Measurements from ENCODE around the gene ZNF217.
"Not testable (repeated sequence)": the region's sequence is repeated elsewhere in the genome, so short reads cannot be mapped to it uniquely, and the experiment has no call there.

The ZNF217 gene

DNA sequence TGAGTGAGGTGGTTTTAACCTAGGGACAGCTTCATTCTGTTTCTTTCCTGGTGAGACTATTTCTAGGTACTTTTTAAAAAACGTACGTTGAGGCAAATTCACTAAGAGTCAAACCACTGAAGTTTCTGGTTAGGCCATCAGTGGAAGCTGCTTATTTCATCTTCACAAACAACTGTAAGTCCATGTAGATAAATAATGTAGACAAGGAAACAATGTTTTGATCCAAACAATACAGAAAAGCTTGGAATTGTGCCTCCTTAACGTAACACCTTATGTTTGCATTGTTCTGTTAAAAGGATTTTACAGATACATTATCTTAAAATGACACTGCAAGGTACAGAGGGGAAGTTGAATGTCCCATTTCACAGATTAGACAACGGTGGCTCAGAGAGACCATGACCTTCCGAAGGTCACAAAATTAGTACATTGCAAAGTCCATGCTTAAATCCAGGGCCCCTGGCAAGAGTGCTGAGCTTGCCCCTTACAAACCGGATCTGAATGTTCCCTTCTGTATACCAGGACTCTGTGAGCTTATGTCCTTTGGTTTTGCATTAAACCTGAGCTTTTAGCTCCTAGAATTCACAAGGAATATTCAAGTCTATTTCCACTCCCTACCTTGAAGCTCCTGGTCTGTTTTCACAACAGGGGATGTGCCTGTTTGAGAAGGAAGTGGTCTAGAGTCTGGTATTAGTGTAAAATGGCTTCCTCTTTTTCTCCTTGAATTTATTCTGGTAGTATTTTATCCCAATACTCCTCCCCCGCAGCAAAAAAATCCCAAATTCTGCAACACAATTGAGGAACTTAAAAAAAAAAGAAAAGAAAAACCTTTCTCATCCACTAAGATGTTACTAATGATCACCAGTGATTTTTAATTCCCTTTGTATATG is 28.9 kb upstream of the ZNF217 start:
- FAIRE-seq (no peak), DNase-seq (ENCODE audit: low spot score) (no peak)

DNA sequence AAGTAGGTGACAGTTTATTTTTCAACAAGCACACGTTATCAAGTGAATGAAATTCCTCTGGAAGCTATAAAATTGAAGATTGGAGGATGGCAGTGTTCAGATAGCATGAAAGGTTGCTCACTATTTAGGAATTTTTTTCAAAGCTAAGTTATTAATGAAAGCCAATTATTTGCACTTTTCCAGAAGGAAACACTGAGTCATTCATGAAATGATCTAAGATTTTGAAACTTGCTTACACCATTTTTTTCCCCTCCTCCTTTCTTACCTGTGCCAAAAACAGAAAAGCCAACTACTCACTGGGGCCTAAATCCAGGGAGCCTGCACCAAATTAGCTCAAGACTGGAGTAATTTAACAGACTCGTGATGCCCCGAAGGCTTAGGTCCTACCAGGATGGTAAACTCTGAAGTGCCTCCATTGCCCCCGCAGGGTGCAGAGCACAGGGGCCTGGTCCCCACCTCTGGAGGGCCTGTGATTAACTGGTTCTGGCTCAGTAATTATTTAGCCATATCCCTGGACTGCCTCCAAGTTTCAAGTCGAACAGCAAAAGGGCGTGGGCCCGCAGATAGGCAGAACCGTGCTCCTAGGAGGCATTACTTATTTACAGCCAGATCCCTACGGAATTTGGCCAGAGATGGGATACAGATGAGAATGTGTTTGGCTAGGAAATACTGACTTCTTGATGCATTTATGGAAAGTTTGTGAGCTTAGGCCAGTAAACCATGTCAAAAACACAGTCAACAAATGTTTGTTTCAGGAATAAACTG is 28.0 kb upstream of the ZNF217 start:
- FAIRE-seq = no peak

DNA sequence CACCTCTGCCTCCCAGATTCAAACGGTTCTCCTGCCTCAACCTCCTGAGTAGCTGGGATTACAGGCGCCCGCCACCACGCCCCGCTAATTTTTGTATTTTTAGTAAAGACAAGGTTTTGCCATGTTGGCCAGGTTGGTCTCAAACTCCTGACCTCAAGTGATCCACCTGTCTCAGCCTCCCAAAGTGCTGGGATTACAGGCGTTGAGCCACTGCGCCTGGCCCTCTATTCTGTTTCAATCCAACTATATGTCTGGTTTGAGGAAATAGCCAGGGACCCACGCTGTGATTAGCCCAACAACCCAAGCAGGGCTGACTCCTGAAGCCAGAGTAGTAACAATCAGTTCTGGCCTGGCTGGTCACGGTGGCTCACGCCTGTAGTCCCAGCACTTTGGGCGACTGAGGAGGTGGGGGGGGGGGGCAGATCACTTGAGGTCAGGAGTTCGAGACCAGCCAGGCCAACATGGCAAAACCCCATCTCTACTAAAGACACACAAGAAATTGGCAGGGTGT is 24.9 kb upstream of the ZNF217 start:
- not testable (repeated sequence) for DNase-seq (ENCODE audit: low spot score); FAIRE-seq

More for the DNA sequence above, 28.0 kb upstream of the ZNF217 start:
- peak; percentile 69 for DNase-seq (ENCODE audit: low spot score)

DNA sequence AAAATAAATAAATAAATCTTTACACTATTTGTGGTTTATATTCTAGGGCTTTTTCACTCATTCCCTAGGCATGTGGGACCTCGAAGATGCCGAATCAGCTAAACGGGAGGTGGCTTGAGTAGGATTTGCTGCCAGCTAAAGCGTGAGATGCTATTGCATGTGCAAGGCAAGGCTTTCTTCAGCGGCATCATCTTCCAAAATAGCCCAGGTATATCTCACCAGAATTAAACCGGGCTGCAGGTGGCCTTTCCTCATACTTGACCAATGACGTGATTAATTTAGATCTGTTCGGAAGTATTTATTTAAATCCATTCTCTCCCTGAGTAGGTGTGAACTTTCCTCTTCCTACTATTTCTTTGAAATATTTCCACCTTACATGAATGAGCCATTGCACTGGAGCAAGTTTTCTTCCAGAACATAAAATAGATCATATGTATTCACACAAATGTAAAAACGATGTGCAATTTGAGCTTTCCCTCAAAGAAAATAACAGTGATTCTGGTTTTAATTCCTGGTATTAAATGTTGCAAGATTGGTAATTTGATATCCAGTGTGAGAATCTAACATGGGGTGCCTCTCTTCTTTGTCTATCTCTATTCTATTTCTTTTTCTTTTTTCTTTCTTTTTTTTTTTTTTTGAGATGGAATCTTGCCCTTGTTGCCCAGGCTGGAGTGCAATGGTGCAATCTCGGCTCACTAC is 24.3 kb upstream of the ZNF217 start:
- FAIRE-seq = no peak
- DNase-seq (ENCODE audit: low spot score) = no peak

DNA sequence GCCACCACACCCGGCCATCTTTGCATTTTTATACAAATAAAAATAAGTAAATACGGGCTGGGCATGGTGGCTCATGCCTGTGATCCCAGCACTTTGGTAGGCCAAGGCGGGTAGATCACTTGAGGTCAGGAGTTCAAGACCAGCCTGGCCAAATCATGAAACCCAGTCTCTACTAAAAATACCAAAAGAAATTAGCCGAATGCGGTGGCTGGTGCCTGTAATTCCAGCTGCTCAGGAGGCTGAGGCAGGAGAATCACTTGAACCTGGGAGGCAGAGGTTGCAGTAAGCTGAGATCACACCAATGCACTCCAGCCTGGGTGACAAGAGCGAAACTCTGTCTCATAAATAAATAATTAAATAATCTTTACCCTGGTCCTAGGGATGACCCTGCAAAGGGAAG is 22.9 kb upstream of the ZNF217 start:
- FAIRE-seq = not testable (repeated sequence)

DNA sequence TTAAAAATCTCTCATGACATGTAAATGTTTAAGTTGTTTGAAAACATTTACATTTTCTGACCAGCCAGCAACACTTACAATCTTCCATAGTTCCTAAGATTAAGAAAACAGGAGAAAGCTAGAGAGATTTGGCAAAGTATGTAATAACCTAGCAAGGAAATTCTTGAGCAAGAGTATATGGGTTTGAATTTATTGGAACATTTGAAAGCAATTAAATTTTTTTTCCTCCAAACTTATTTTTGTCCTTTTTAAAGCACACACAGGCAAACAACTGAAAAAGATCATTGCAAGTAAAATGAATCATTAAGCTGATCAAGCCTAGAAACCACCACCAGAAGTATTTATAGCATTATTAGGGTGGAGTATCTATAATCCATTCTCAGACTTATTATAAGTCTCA is 20.1 kb upstream of the ZNF217 start:
- FAIRE-seq = no peak
- DNase-seq (ENCODE audit: low spot score) = no peak

More for the DNA sequence above, 22.9 kb upstream of the ZNF217 start:
- DNase-seq (ENCODE audit: low spot score) = not testable (repeated sequence)

DNA sequence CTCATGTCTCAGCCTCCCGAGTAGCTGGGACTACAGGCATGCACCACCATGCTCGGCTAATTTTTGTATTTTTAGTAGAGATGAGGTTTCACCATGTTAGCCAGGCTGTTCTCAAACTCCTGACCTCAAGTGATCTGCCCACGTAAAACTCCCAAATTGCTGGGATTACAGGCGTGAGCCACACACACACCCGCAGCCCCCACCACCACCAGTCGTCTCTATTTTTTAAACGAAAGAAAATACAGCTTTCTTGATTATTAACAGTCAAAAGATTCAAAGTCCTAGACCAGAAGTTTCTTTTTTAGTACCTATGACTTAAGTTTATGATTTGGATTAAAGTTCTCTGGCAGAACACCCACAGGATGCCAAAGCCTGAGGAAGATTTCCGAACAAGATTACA is 18.6 kb upstream of the ZNF217 start:
- not testable (repeated sequence) for FAIRE-seq; DNase-seq (ENCODE audit: low spot score)

DNA sequence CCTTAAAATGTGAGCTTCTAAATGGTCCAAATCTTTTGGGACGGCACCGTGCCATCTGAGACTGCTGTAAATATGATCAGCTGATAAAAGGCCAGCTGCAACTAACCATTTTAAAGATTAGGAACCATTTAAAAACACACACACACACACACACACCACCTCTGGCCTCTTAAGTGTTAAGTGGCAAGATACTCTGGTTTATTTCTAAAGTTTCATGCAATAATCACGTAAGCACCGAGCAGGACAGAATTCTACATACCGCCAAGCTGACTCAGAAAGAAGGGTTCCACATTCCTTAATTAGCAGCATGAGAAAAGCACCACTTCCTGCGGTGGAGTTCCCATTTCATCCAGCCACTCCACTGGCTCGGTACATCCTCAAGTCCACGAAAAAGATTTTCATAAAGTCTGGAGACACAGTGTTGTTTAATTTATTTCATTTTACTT is 17.8 kb upstream of the ZNF217 start:
- peak; percentile 27 for FAIRE-seq
- DNase-seq (ENCODE audit: low spot score) = peak; percentile 90

DNA sequence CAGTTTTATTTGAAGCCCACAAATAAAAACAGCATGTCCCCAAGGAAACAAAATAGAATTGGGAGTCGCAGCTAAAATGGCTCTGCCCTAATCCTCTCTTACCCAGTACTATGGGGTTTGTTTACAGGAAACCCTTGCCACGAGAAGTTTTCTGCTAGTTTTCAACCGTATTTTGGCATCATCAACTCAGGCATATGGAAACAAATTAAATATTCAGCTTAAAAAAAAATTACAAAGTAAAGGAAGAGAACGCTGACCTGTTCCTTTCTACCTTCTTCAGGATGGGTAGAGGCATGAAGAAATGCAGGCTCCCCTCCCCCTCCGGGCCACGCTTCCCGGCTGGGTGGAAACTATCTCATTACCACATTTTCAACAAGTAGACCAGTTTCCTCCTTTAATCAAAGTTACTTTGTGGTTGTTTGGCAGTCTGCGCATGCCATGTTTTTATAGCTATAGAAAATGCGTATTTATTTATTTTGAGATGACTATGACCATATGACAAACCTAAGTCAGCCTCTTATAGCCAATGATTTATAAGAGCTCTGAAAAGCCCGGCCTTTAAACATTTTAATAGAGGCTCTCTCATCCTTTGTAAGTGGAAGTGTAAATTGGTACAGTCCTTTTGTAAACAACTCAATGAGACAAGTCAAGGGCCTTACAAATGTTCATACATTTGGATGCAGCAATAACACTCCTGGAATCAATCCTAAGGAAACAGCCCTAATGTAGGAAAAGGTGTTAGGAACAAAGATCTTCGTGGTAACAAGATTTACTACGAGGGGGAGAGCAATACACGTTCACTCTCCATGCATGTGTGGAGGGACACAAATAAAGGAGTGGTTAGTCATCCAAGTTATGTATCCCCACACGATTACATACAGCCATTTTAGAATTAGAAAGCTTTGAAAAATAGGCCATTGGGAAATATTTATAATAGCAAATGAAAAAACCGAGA is 16.1 kb upstream of the ZNF217 start:
- no peak for DNase-seq (ENCODE audit: low spot score)
- no peak for FAIRE-seq

DNA sequence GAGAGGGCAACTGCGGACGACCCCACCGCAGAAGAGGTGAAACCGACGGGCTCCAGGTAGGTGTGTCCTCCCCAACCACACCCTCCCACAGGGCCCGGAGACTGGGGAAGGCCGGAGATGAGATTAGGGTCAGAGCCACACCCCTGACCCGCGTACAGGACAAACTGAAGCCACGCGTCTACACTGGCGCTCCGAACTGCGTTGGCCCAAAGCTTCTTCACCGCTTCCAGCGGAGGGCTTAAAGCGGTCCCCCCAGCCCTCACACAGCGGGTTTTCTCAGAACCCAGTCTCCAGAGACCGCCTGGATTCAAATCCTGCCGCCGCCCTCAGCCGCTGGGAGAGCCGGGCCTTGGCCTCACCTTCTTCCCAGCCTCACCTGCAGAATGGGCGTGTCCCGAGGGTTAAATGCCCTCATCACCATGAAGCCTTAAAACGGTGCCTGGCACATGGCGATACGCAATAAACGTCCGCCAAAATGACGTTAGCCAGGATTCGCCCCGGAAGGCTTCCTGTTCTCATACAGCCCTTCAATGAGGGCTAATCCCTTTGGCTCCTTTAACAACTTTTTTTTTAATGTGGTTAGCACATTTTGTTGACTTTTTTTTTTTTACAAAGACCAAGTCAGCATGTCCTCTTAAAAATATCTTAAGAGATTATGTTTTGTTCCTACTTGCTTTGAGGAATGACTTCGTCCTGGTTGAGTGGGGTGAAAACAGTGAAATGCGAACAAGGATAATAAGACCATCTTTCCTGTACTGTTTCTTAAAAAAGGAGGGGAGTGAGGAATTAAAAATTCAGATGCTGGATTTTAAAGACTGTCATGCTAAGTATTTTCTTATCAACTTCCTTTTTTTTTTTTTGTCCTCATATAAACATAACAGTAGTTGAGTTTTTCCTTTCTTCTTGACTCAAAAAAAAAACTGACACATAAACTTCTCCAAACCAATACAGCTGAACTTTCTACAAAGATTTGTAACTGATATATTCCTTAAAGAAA is 15.1 kb upstream of the ZNF217 start:
- FAIRE-seq (no peak), DNase-seq (ENCODE audit: low spot score) (no peak)

DNA sequence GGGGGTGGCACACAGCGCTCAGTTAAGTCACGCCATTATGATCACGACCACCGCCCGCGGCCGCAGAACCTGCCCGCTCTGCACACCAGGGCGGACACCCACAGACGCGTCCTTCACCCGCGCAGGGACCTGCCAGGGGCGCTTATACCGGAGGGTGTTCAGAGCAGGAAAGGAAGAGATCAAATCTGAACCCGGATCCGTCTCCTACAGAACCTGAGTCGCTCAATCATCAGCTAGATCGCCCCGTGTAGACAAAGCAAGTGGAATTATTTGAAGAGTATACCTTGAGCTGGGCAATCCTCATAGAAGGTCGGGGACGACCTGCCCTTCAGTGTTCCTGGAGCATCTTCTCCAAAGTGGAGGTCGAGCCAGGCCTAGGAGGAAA is 14.4 kb upstream of the ZNF217 start:
- no peak for FAIRE-seq
- no peak for DNase-seq (ENCODE audit: low spot score)

DNA sequence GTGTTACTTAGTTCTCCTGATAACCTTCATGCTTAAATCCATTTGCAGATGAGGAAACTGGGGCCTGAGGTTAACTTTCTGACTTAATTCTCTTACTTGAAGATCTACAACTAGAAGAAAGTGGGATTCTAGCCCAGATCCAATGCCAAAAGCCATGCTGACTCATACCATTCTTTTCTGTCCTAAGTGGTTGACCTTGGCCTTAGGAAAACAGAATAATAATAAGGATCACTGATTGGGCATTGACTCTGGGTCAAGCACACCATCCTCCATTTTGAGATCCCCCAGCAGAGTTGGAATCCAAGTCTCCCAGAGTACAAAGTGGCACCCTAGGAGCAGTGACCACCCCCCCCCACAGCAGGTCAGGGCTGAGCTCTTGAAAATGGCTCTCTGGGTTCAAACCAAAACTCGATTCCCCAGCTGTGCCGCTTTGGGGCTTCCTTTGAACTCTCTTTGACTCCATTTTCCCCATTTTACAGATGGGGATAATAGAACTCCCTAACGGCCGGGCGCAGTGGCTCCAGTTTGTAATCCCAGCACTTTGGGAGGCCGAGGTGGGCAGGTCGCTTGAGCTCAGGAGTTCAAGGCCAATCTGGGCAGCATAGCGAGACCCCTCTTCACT is 12.8 kb upstream of the ZNF217 start:
- DNase-seq (ENCODE audit: low spot score) (no peak), FAIRE-seq (no peak)

DNA sequence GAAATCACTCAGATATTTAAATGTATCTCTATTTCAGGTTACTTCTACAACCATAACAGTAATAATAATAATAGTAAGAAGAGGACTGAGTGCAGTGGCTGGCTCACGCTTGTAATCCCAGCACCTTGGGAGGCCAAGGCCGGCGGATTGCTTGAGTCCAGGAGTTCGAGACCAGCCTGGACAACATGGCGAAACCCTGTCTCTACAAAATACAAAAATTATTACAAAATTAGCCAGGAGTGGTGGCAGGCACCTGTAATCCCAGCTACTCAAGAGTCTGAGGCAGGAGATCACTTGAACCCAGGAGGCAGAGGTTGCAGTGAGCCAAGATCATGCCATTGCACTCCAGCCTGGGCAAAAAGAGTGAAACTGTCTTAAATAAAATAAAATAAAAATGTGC is 11.8 kb upstream of the ZNF217 start:
- FAIRE-seq; DNase-seq (ENCODE audit: low spot score): not testable (repeated sequence)

DNA sequence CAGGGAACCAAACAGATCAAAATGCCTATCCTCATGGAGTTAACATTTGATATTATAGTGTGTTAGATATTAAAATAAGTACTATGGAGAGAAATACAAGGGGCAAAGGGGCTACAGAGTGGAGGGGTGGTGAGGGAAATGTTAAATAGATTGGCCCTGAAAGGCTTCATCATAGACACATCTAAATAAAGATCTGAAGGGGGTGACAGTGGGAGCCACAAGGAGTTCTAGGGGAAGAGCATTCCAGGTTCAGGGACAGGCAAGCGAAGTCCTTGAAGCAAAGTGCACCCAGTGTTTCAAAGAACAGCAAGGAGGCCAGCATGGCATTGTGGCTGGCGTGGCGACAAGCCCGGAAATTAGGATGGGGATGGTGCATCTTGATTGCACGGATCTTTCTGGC is 11.2 kb upstream of the ZNF217 start:
- FAIRE-seq; DNase-seq (ENCODE audit: low spot score): not testable (repeated sequence)

DNA sequence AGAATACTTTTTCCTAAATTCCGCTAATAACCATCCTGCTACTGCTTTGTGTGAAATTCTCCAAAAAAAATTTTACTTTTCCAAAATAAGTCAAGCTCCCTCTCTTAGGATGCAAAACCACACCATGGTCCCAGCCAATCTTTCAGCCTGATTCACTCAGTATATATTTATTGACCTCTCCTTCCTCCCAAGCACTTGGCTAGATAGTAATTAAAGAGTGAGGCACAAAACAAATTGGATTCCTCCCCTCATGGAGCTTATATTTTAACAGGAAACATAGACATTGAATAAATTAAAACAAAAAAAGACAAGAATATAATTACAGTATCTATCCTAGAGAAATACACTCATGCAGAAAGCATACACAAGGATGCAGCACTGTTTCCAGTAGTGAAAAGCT is 9.0 kb upstream of the ZNF217 start:
- no peak for FAIRE-seq

DNA sequence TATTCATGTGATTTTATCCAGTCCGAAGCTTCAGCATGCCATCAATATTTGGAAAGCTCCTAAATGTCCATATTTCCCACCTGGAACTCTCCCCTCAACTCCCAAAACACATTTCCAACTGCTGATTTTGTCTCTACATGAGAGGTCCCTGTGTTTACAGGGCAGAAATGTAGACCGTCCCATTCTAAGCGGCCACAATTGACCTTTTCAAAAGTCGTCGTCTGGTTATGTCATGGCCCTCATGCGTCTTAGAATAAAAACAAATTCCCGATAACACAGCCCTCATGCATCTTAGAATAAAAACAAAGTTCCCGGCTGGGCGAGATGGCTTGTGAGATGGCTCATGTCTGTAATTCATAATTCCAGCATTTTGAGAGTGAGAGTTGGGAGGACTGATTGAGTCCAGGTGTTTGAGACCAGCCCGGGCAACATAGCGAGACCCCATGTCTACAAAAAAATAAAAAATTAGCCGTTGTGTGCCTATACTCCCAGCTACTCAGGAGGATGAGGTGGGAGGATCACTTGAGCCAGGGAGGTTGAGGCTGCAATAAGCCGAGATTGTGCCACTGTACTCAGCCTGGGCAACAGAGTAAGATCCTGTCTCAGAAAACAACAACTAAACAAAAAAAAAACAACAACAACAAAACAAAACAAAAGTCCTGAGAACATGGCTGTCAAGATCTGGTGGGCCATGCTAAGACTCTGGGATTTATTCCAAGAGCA is 6.4 kb upstream of the ZNF217 start:
- no peak for FAIRE-seq
- no peak for DNase-seq (ENCODE audit: low spot score)

More for the DNA sequence above, 9.0 kb upstream of the ZNF217 start:
- DNase-seq (ENCODE audit: low spot score) = no peak

DNA sequence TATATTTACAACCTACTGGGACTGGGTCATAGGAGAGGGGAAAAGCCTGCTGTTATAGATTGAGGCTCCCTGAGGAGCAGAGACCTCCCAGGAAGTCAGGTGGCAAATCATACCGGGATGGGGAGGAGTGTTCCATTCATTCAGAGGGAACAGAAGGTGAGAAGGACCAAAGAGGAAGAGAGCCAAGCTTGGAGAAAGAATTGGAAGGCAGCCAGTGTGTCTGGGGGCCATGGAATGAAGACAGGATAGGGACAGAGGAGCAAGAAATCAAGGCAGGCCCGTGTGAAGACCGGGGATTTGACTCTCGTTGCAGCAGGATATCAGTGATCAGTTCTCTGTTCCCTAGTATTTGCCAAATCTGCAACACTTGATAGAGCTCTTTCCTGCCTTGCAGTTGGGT is 5.7 kb upstream of the ZNF217 start:
- DNase-seq (ENCODE audit: low spot score) (no peak), FAIRE-seq (no peak)

DNA sequence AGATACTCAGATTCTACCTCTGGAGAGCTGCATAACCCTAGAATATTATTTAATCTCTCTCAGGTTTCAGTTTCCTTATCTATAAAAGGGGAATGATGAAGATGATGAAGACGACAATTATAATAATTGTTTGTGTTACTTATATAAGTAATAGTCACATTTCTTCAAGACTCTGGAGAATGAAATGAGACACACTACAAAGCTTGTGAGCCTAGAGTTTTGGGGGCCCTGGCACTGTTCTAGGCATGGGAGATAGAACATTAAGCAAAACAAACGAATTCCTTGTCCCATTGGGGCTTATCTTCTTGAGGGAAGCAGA is 5.4 kb upstream of the ZNF217 start:
- DNase-seq (ENCODE audit: low spot score) = no peak
- FAIRE-seq = no peak
